HG02588 (cell line): ENCODE measurements around the gene SMG9.
"Not testable (repeated sequence)": the region's sequence is repeated elsewhere in the genome, so short reads cannot be mapped to it uniquely, and the experiment has no call there.

Experiments used
- ATAC-seq: cut with Tn5 transposase; IDR thresholded peaks from one replicate; pipeline ENCODE4 v1.9.1; 2021; ENCODE audit warnings: mild to moderate bottlenecking, moderate library complexity; ENCODE audit not compliant: unreplicated experiment

Gene SMG9

GRCh38 chr19:43695985-43696704 lies 58.6 kb downstream of the SMG9 start:
- ATAC-seq = no peak

GRCh38 chr19:43694553-43694952 lies 60.2 kb downstream of the SMG9 start:
- no peak for ATAC-seq

GRCh38 chr19:43692877-43693276 lies 61.9 kb downstream of the SMG9 start:
- ATAC-seq = no peak

- no peak for ATAC-seq
These were observed 62.4 kb downstream of the SMG9 start for GRCh38 chr19:43692385-43692784.

- no peak for ATAC-seq
These were observed 63.0 kb downstream of the SMG9 start for GRCh38 chr19:43691755-43692154.

GRCh38 chr19:43690890-43691289 lies 63.9 kb downstream of the SMG9 start:
- no peak for ATAC-seq

- no peak for ATAC-seq
These were observed 64.3 kb downstream of the SMG9 start for GRCh38 chr19:43690444-43690843.

- ATAC-seq = no peak
These were observed 66.6 kb downstream of the SMG9 start for GRCh38 chr19:43688059-43688701.

GRCh38 chr19:43687660-43687997 lies 67.1 kb downstream of the SMG9 start:
- no peak for ATAC-seq

GRCh38 chr19:43684326-43684725 lies 70.4 kb downstream of the SMG9 start:
- no peak for ATAC-seq

GRCh38 chr19:43683905-43684304 lies 70.9 kb downstream of the SMG9 start:
- no peak for ATAC-seq

- no peak for ATAC-seq
These were observed 71.7 kb downstream of the SMG9 start for GRCh38 chr19:43682824-43683661.

- not testable (repeated sequence) for ATAC-seq
These were observed 72.5 kb downstream of the SMG9 start for GRCh38 chr19:43682269-43682668.

- no peak for ATAC-seq
These were observed 72.9 kb downstream of the SMG9 start for GRCh38 chr19:43681821-43682220.

GRCh38 chr19:43678512-43679261 lies 76.1 kb downstream of the SMG9 start:
- ATAC-seq = no peak
